A549 (cell line): Measurements from ENCODE around the gene HOXB5.

Source experiments
- BHLHE40 ChIP-seq: IDR thresholded peaks from 2 replicates; pipeline ENCODE4 v1.6.1; 2012; ENCODE audit warnings: low read depth, low read length, inconsistent platforms
- CEBPB ChIP-seq, 2 experiments: fragments of >200 bp in 1 of 2; sonication (Bioruptor Twin) in 1 of 2; formaldehyde crosslinking in 1 of 2; IDR thresholded peaks; 2 replicates each; pipeline ENCODE4 v1.6.1; 2012 to 2016
- CHD2 ChIP-seq: fragments of 150-350 bp; IDR thresholded peaks from 2 replicates; pipeline ENCODE4 v1.6.1; 2014; ENCODE audit warnings: low read length; ENCODE audit not compliant: partially characterized antibody
- CTCF ChIP-seq: fragments of >200 bp; sonication (Bioruptor Twin); formaldehyde crosslinking; IDR thresholded peaks from 3 replicates; pipeline ENCODE4 v1.5.1; 2016
- JUNB ChIP-seq: fragments of >200 bp; sonication (Bioruptor Twin); formaldehyde crosslinking; IDR thresholded peaks from 2 replicates; pipeline ENCODE4 v1.6.1; 2016
- MAFK ChIP-seq: fragments of 450-650 bp; IDR thresholded peaks from 2 replicates; pipeline ENCODE4 v1.6.1; 2014; ENCODE audit not compliant: partially characterized antibody
- MAX ChIP-seq: IDR thresholded peaks from 2 replicates; pipeline ENCODE4 v1.6.1; 2012
- NFE2L2 ChIP-seq: fragments of 150-350 bp; conservative IDR thresholded peaks from 2 replicates; pipeline ENCODE4 v1.6.1; 2014; ENCODE audit warnings: low read length
- PHF8 ChIP-seq: fragments of 200-600 bp; sonication (generic); IDR thresholded peaks from 2 replicates; pipeline ENCODE4 v1.6.1; 2016; ENCODE audit warnings: low read depth, mild to moderate bottlenecking, antibody characterized with exemption, moderate library complexity, borderline replicate concordance
- POLR2A ChIP-seq: IDR thresholded peaks from 2 replicates; pipeline ENCODE4 v1.6.1; 2012; ENCODE audit warnings: mild to moderate bottlenecking, low read length
- RAD21 ChIP-seq, 2 experiments: fragments of >200 bp in 1 of 2; sonication (Bioruptor Twin) in 1 of 2; formaldehyde crosslinking in 1 of 2; IDR thresholded peaks in 1 of 2; conservative IDR thresholded peaks in 1 of 2; 2 replicates in 1 of 2; 3 replicates in 1 of 2; pipeline ENCODE4 v1.6.1; 2012 to 2018; ENCODE audit warnings: inconsistent platforms in 1 of 2
- REST ChIP-seq: fragments of 200-600 bp; sonication (generic); IDR thresholded peaks from 2 replicates; pipeline ENCODE4 v1.6.1; 2016; ENCODE audit warnings: antibody characterized with exemption, mild to moderate bottlenecking, moderate library complexity
- RFX5 ChIP-seq: fragments of 450-650 bp; IDR thresholded peaks from 2 replicates; pipeline ENCODE4 v1.7.1; 2014; ENCODE audit warnings: antibody characterized with exemption, mild to moderate bottlenecking, moderate library complexity
- RNF2 ChIP-seq: fragments of 200-600 bp; sonication (generic); IDR thresholded peaks from 2 replicates; pipeline ENCODE4 v1.6.1; 2016; ENCODE audit warnings: low read depth, mild to moderate bottlenecking, antibody characterized with exemption, moderate library complexity, borderline replicate concordance

- TF ChIP-seq POLR2A (no peak), CTCF (no peak), RFX5 (no peak), JUNB (no peak), MAX (no peak), CHD2 (no peak), RAD21 (conservative IDR thresholded peaks at IDR 0.05 in 1 of 2, IDR thresholded peaks at IDR 0.05 in 1 of 2) (no peak), REST (no peak), NFE2L2 (no peak), MAFK (no peak), PHF8 (no peak), BHLHE40 (no peak), RNF2 (no peak), CEBPB (IDR thresholded peaks at IDR 0.05) (no peak)
These were observed 1.9 kb upstream of the HOXB5 start for GRCh38 chr17:48595278-48595999.
